Upper lobe of left lung (tissue), 6 donors: Measurements from ENCODE around the gene RMDN3. TPM values are rescaled to one million over a fixed set of nuclear protein-coding genes. Genes with fewer than 3 reads are reported as not detected.
A peak's percentile ranks its signal among the peaks of the same experiment; 100 is the strongest.

Experiments used
- ATAC-seq, 2 donors: fragments of 200-7000 bp; cut with Tn5 transposase; one replicate each; pipeline ENCODE4 v1.9.1; 2022; ENCODE audit warnings: mild to moderate bottlenecking in 2 of 2, moderate library complexity in 2 of 2; ENCODE audit not compliant: low FRiP score in 2 of 2
- DNase-seq, 2 donors: peaks; one replicate each; pipeline ENCODE4 v3.0.0-alpha.2; 2019 to 2020
- H3K27ac ChIP-seq, 4 donors: fragments of 200-600 bp; sonication (generic); one replicate each; pipeline ENCODE4 v1.5.1; 2016 to 2019
- H3K27me3 ChIP-seq, 4 donors: fragments of 200-600 bp; sonication (generic); one replicate each; pipeline ENCODE4 v1.5.1; 2017 to 2019
- H3K36me3 ChIP-seq, 4 donors: fragments of 200-600 bp; sonication (generic); one replicate each; pipeline ENCODE4 v1.5.1; 2016 to 2019
- H3K4me1 ChIP-seq, 4 donors: fragments of 200-600 bp; sonication (generic); one replicate each; pipeline ENCODE4 v1.5.1; 2018 to 2019
- H3K4me3 ChIP-seq, 4 donors: fragments of 200-600 bp; sonication (generic); one replicate each; pipeline ENCODE4 v1.5.1; 2017 to 2019; ENCODE audit warnings: mild to moderate bottlenecking in 2 of 4, moderate library complexity in 1 of 4
- H3K9me3 ChIP-seq, 4 donors: fragments of 200-600 bp; sonication (generic); one replicate each; pipeline ENCODE4 v1.5.1; 2018 to 2019
- CTCF ChIP-seq, 6 experiments: fragments of 450-650 bp in 4 of 6; fragments of 200-600 bp in 2 of 6; sonication (generic) in 2 of 6; IDR thresholded peaks; one replicate each; pipeline ENCODE4 v1.5.1; 2016 to 2019; ENCODE audit warnings: antibody characterized with exemption in 6 of 6
- EP300 ChIP-seq, 4 donors: sonication (generic); formaldehyde crosslinking; IDR thresholded peaks; one replicate each; pipeline ENCODE4 v1.5.1; 2017; ENCODE audit warnings: antibody characterized with exemption in 4 of 4, control low read depth in 2 of 4
- POLR2A ChIP-seq, 4 donors: fragments of 450-650 bp; IDR thresholded peaks; one replicate each; pipeline ENCODE4 v1.5.1; 2016 to 2017; ENCODE audit warnings: antibody characterized with exemption in 4 of 4, mild to moderate bottlenecking in 2 of 4
- POLR2AphosphoS5 ChIP-seq, 2 donors: sonication (generic); formaldehyde crosslinking; IDR thresholded peaks; one replicate each; pipeline ENCODE4 v1.5.1; 2017; ENCODE audit warnings: antibody characterized with exemption in 2 of 2
- WGBS, 2 donors: methylation state at CpG; one replicate each; pipeline ENCODE4 v1.1.5; 2017 to 2018; 5-methylcytosine and 5-hydroxymethylcytosine counted together
- total RNA-seq, 6 donors: library from RNA; depleted of rRNA in 4 of 6; stranded (reverse); fragments of >200 nt in 4 of 6; gene quantifications; one replicate each; pipeline versions ENCODE4 v1.1.0 to v1.2.1, GENCODE V29; 2016 to 2021
- donor health status: DM: no; HTN: no; CAD: no; lungs with moderate emphysema.
- donor health status: DM: no; HTN: yes; CAD: no; lungs with severe emphysema.

Gene RMDN3
- total RNA-seq, 6 donors from 2014 or later = 57.3 to 123 (median 105) TPM

GRCh38 chr15:40763801-40764628 lies 9.0 kb upstream of the RMDN3 start, which contains the start of gene GCHFR:
GCHFR (plus strand) TSS chr15:40764068; CDS start chr15:40764181, 113 bp downstream.
- Histone ChIP-seq H3K27ac (peak within 1 kb of the TSS; percentile 77 to 91 (median 84)), H3K4me3 (peak within 1 kb of the TSS; percentile 38 to 74 (median 54)), H3K36me3 (peaks cover 0 to 22% (median 12%) of the 10 kb centered on the region in 4 donors), H3K9me3 (no peaks in the 10 kb centered on the region), H3K4me1 (peaks cover 26 to 55% (median 35%) of the 10 kb centered on the region in 4 donors), H3K27me3 (no peaks in the 10 kb centered on the region)
- DNase-seq (peak; percentile 87 to 95), ATAC-seq (peak; percentile 80 to 87)
- TF ChIP-seq POLR2A (IDR thresholded peaks at IDR 0.05) (peak in 3 of 4 donors; percentile 46 to 89 (median 48)), CTCF (IDR thresholded peaks at IDR 0.05) (peak; percentile 28 to 75 (median 49)), POLR2AphosphoS5 (IDR thresholded peaks at IDR 0.05) (peak; percentile 66 to 79), EP300 (IDR thresholded peaks at IDR 0.05) (no peak)
- WGBS, 2 donors = 1 to 3% methylated on average over 16 to 51 of the region's 75 CpGs

- peaks cover 24 to 47% (median 29%) of the 10 kb centered on the region in 4 donors for H3K4me1 ChIP-seq
Observed at GRCh38 chr15:40762919-40763800, 8.1 kb upstream of the RMDN3 start.

GRCh38 chr15:40759961-40760360 lies 4.9 kb upstream of the RMDN3 start:
- Histone ChIP-seq H3K27ac (no peak overlapping the region), H3K27me3 (no peaks in the 10 kb centered on the region), H3K36me3 (no peaks in the 10 kb centered on the region), H3K9me3 (no peaks in the 10 kb centered on the region), H3K4me3 (no peak overlapping the region), H3K4me1 (peaks cover 20 to 30% (median 21%) of the 10 kb centered on the region in 4 donors)
- WGBS, 2 donors = 94 to 96% methylated on average over 5 of the region's 5 CpGs
- no peak for DNase-seq
- no peak for TF ChIP-seq POLR2AphosphoS5 (IDR thresholded peaks at IDR 0.05)
- no peak for ATAC-seq

More at GRCh38 chr15:40762919-40763800, 8.1 kb upstream of the RMDN3 start:
- no peaks in the 10 kb centered on the region for H3K27me3 ChIP-seq
- peak overlapping the region; percentile 77 to 91 (median 84) for H3K27ac ChIP-seq
- peak; percentile 68 to 91 for DNase-seq
- H3K36me3 ChIP-seq = peaks cover 0 to 14% (median 10%) of the 10 kb centered on the region in 4 donors
- ATAC-seq = peak; percentile 2 to 39
- H3K9me3 ChIP-seq = no peaks in the 10 kb centered on the region
- TF ChIP-seq POLR2AphosphoS5 (IDR thresholded peaks at IDR 0.05) (no peak), POLR2A (IDR thresholded peaks at IDR 0.05) (no peak), CTCF (IDR thresholded peaks at IDR 0.05) (no peak), EP300 (IDR thresholded peaks at IDR 0.05) (no peak)
- peak overlapping the region; percentile 38 to 74 (median 54) for H3K4me3 ChIP-seq
- 45 to 50% methylated on average over 34 to 35 of the region's 55 CpGs for WGBS, 2 donors

- Histone ChIP-seq H3K9me3 (no peaks in the 10 kb centered on the region), H3K27ac (no peak overlapping the region), H3K4me1 (peaks cover 10 to 24% (median 20%) of the 10 kb centered on the region in 4 donors), H3K4me3 (no peak overlapping the region), H3K27me3 (no peaks in the 10 kb centered on the region), H3K36me3 (peaks cover 0 to 6% (median 2%) of the 10 kb centered on the region in 4 donors)
- WGBS, 2 donors = 33 to 55% methylated on average over 6 of the region's 6 CpGs
- TF ChIP-seq EP300 (IDR thresholded peaks at IDR 0.05) (no peak), POLR2A (IDR thresholded peaks at IDR 0.05) (no peak), CTCF (IDR thresholded peaks at IDR 0.05) (no peak), POLR2AphosphoS5 (IDR thresholded peaks at IDR 0.05) (no peak)
- DNase-seq = no peak
- no peak for ATAC-seq
Observed at GRCh38 chr15:40756938-40757337, 1.9 kb upstream of the RMDN3 start.
